ENCODE data around the gene TRA2B. TPM values are rescaled to one million over a fixed set of nuclear protein-coding genes. Genes with fewer than 3 reads are reported as not detected.

Gene TRA2B
- total RNA-seq (100 to 1,000 TPM; 177 to 199 TPM), polyA plus RNA-seq (ENCODE audit: insufficient read depth, low read depth, low replicate concordance) (136 TPM)
- long read RNA-seq, donor 1, transcript TRA2B-212 (2 exons, 538 nt), result minor isoform, 16 of 74 reads
- long read RNA-seq, donor 1, transcript TRA2B-213 (3 exons, 839 nt), result minor isoform, 13 of 74 reads
- long read RNA-seq, donor 1, transcript TRA2B-205 (9 exons, 2,952 nt), result major isoform, 17 of 74 reads
- long read RNA-seq, donor 1, partial matches to known transcripts, result 18 of 74 reads
- long read RNA-seq, donor 1, other reads (novel, unspliced or antisense), result 0 of 74 reads
- long read RNA-seq, donor 2, full-length matches to known transcripts, result 54 of 54 reads
- long read RNA-seq, donor 2, partial matches to known transcripts, result 0 of 54 reads
- long read RNA-seq, donor 2, other reads (novel, unspliced or antisense), result 0 of 54 reads

GRCh38 chr3:185937689-185938374, at the start of gene TRA2B:
Gene TRA2B (minus strand): TSS chr3:185938014. CDS start chr3:185937860, 154 bp downstream.
- TF ChIP-seq, protein P1, sequence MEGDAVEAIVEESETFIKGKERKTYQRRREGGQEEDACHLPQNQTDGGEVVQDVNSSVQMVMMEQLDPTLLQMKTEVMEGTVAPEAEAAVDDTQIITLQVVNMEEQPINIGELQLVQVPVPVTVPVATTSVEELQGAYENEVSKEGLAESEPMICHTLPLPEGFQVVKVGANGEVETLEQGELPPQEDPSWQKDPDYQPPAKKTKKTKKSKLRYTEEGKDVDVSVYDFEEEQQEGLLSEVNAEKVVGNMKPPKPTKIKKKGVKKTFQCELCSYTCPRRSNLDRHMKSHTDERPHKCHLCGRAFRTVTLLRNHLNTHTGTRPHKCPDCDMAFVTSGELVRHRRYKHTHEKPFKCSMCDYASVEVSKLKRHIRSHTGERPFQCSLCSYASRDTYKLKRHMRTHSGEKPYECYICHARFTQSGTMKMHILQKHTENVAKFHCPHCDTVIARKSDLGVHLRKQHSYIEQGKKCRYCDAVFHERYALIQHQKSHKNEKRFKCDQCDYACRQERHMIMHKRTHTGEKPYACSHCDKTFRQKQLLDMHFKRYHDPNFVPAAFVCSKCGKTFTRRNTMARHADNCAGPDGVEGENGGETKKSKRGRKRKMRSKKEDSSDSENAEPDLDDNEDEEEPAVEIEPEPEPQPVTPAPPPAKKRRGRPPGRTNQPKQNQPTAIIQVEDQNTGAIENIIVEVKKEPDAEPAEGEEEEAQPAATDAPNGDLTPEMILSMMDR (IDR thresholded peaks at IDR 0.05), result peak in 2 of 3 experiments; percentile 6 to 10
- TF ChIP-seq POLR2A (IDR thresholded peaks at IDR 0.05), result peak; percentile 100
- DNase-seq, result peak; percentile 99
- 2 to 3% methylated on average over 32 to 55 of the region's 55 CpGs for WGBS, 2 donors
- Histone ChIP-seq H3K27ac (peak within 1 kb of the TSS; percentile 99 to 100), H3K27me3 (no peaks in the 10 kb centered on the region), H3K4me3 (peak within 1 kb of the TSS; percentile 94 to 99), H3K4me1 (peaks cover 12% of the 10 kb centered on the region), H3K36me3 (ENCODE audit: low read depth, missing control alignments) (no peaks in the 10 kb centered on the region), H3K9me3 (no peaks in the 10 kb centered on the region)
- intact Hi-C loops (cut with DNase I; ENCODE audit: low total_unique reads), result no loop called here

GRCh38 chr3:185986198-185986777, 48.5 kb upstream of the TRA2B start:
- intact Hi-C loops (cut with DNase I; ENCODE audit: low total_unique reads), result loop anchor here (10.0 kb wide), 2 partner anchors 259 to 549 kb away; no protein-coding TSS in a partner anchor
- H3K9me3 ChIP-seq, result no peaks in the 10 kb centered on the region
- peak; percentile 46 for DNase-seq
- no peak overlapping the region for H3K4me3 ChIP-seq
- H3K27ac ChIP-seq, result no peak overlapping the region
- H3K27me3 ChIP-seq, result no peaks in the 10 kb centered on the region
- peaks cover 5% of the 10 kb centered on the region for H3K4me1 ChIP-seq
- TF ChIP-seq, protein P1 (IDR thresholded peaks at IDR 0.05), result no peak
- no peak for TF ChIP-seq POLR2A (IDR thresholded peaks at IDR 0.05)
- WGBS, 2 donors, result 68 to 72% methylated on average over 22 to 23 of the region's 23 CpGs
- H3K36me3 ChIP-seq (ENCODE audit: low read depth, missing control alignments), result no peaks in the 10 kb centered on the region

GRCh38 chr3:185984203-185984602, 46.4 kb upstream of the TRA2B start:
- H3K4me1 ChIP-seq, result peaks cover 5% of the 10 kb centered on the region
- DNase-seq, result no peak

DNA sequence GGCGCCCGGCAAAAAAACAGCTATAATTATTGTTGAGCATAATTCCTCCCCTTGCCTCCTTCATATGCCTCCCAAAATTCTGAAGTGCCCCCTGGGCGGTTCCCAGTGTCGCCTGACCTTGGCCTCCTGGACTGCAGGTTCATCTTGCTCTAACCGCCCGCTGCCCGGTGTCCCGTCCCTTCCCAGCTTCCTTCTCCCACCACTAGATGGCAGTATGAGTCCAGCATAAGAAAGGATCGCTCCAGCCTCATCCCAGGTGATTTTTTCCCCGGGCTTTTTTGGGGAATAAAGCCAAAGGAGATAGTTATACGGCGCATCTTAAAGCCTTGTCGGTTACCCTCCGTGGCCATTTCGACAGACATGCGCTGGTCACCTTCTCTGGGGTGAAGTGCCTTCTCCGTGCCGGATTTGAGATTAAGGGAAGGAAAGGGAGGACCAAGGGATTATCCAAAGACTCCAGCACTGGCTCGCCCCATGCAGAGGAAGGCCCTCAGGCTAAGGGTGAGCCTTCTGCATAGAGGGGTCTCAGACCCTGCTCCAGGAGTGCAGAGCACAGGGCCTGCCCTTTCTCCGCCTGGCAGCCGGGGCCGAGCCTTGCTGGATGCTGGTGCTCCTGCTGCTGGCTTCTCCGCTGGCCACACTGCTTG, 45.8 kb upstream of the TRA2B start:
- H3K9me3 ChIP-seq, result no peaks in the 10 kb centered on the region
- H3K27me3 ChIP-seq, result no peaks in the 10 kb centered on the region
- intact Hi-C loops (cut with DNase I; ENCODE audit: low total_unique reads), result loop anchor here (10.0 kb wide), 2 partner anchors 261 to 551 kb away; no protein-coding TSS in a partner anchor
- peak overlapping the region in 1 of 2 donors; percentile 38 for H3K4me3 ChIP-seq
- no peak for TF ChIP-seq POLR2A (IDR thresholded peaks at IDR 0.05)
- TF ChIP-seq, protein P1 (IDR thresholded peaks at IDR 0.05), result peak; percentile 87 to 88 (median 88)
- peak; percentile 90 for DNase-seq
- H3K27ac ChIP-seq, result no peak overlapping the region
- H3K36me3 ChIP-seq (ENCODE audit: low read depth, missing control alignments), result no peaks in the 10 kb centered on the region
- WGBS, 2 donors, result 3 to 14% methylated on average over 17 to 23 of the region's 23 CpGs
- peaks cover 5% of the 10 kb centered on the region for H3K4me1 ChIP-seq

More at GRCh38 chr3:185984203-185984602, 46.4 kb upstream of the TRA2B start:
- 33 to 36% methylated on average over 3 of the region's 3 CpGs for WGBS, 2 donors
- intact Hi-C loops (cut with DNase I; ENCODE audit: low total_unique reads), result loop anchor here (10.0 kb wide), 2 partner anchors 261 to 551 kb away; no protein-coding TSS in a partner anchor
- no peaks in the 10 kb centered on the region for H3K9me3 ChIP-seq
- no peaks in the 10 kb centered on the region for H3K27me3 ChIP-seq
- H3K36me3 ChIP-seq (ENCODE audit: low read depth, missing control alignments), result no peaks in the 10 kb centered on the region
- no peak overlapping the region for H3K4me3 ChIP-seq
- no peak overlapping the region for H3K27ac ChIP-seq
- no peak for TF ChIP-seq POLR2A (IDR thresholded peaks at IDR 0.05)
- TF ChIP-seq, protein P1 (IDR thresholded peaks at IDR 0.05), result no peak

All from testis (tissue), 5 donors.